GM13977 (cell line): ENCODE measurements around the gene DEGS2.

ENCODE experiments used
- DNase-seq: peaks from one replicate; pipeline ENCODE4 v3.0.0; 2012; ENCODE audit warnings: low spot score
- CTCF ChIP-seq: IDR thresholded peaks from 2 replicates; pipeline ENCODE4 v1.5.1; 2012; ENCODE audit warnings: mild to moderate bottlenecking, control low read depth; ENCODE audit not compliant: insufficient read depth; ENCODE audit errors: extremely low read depth, missing control alignments
- in situ Hi-C: fragments of 300-500 bp; cut with MboI; formaldehyde crosslinking; loops from one replicate; pipeline ENCODE4 v1.12.0; 2022; ENCODE audit warnings: low sequenced_read_pairs, low pct_unique_long_range_greater_than_20kb, mixed read lengths, inconsistent platforms; ENCODE audit not compliant: unreplicated experiment

The DEGS2 gene

GRCh38 chr14:100153560-100153959 is 5.9 kb downstream of the DEGS2 start:
- TF ChIP-seq CTCF = no peak
- in situ Hi-C loops = no loop called here
- no peak for DNase-seq

- DNase-seq = no peak
These were observed 7.4 kb downstream of the DEGS2 start for GRCh38 chr14:100152091-100152490.

GRCh38 chr14:100150932-100151587 is 8.4 kb downstream of the DEGS2 start:
- no peak for DNase-seq
- TF ChIP-seq CTCF = no peak
- in situ Hi-C loops = no loop called here

More at GRCh38 chr14:100152091-100152490, 7.4 kb downstream of the DEGS2 start:
- in situ Hi-C loops = no loop called here
- no peak for TF ChIP-seq CTCF

GRCh38 chr14:100149851-100150611 is 9.4 kb downstream of the DEGS2 start:
- DNase-seq = no peak
- no peak for TF ChIP-seq CTCF
- in situ Hi-C loops = no loop called here

- in situ Hi-C loops = no loop called here
- no peak for TF ChIP-seq CTCF
- DNase-seq = no peak
These were observed 10.4 kb downstream of the DEGS2 start for GRCh38 chr14:100148837-100149731.

- in situ Hi-C loops = no loop called here
- no peak for DNase-seq
- no peak for TF ChIP-seq CTCF
These were observed 11.6 kb downstream of the DEGS2 start for GRCh38 chr14:100147691-100148464.
